ENCODE results near the gene FAM184B. TPM values are rescaled to one million over a fixed set of nuclear protein-coding genes. Genes with fewer than 3 reads are reported as not detected.

The FAM184B gene
- total RNA-seq, 1 experiment from 2014 or later = 0.47 TPM

DNA sequence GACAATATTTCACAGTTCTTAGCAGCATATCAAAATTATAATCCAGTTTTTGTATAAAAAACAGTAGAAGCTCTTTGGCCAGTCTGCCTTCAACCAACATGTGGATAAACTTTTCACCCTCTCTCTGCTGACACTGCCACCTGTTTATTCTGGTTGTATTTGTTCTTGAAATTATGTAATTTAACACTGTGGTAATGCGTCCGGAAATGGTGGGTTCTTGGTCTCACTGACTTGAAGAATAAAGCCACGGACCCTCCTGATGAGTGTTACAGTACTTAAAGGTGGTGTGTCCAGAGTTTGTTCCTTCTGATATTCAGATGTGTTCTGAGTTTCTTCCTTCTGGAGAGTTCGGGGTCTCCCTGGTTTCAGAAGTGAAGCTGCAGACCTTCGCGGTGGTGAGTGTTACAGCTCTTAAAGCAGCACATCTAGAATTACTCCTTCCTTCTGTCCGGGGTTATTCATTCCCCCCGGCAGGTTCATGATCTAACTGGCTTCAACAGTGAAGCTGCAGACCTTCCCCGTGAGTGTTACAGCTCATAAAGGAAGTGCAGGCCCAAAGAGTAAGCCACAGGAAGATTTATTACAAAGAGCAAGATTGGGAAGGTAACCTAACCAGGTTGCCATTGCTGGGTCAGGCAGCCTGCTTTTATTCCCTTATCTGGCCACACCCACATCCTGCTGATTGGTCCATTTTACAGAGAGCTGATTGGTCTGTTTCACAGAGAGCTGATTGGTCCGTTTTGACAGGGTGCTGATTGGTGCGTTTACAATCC lies 15.7 kb downstream of the FAM184B start:
- TF ChIP-seq, protein P1, sequence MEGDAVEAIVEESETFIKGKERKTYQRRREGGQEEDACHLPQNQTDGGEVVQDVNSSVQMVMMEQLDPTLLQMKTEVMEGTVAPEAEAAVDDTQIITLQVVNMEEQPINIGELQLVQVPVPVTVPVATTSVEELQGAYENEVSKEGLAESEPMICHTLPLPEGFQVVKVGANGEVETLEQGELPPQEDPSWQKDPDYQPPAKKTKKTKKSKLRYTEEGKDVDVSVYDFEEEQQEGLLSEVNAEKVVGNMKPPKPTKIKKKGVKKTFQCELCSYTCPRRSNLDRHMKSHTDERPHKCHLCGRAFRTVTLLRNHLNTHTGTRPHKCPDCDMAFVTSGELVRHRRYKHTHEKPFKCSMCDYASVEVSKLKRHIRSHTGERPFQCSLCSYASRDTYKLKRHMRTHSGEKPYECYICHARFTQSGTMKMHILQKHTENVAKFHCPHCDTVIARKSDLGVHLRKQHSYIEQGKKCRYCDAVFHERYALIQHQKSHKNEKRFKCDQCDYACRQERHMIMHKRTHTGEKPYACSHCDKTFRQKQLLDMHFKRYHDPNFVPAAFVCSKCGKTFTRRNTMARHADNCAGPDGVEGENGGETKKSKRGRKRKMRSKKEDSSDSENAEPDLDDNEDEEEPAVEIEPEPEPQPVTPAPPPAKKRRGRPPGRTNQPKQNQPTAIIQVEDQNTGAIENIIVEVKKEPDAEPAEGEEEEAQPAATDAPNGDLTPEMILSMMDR (conservative IDR thresholded peaks at IDR 0.05; ENCODE audit: low read depth, low read length) = no peak
- TF ChIP-seq EZH2phosphoT487 (IDR thresholded peaks at IDR 0.05; ENCODE audit: borderline replicate concordance, low read length) = no peak
- TF ChIP-seq EZH2 (IDR thresholded peaks at IDR 0.05; ENCODE audit: low read length, unreplicated experiment) = no peak
- H3K27me3 ChIP-seq (ENCODE audit: low read length) = no peaks in the 10 kb centered on the region
- POLR2A ChIA-PET (ENCODE audit: unreplicated experiment) = no interaction called here
- intact Hi-C loops (cut with micrococcal nuclease) = no loop called here
- DNase-seq = no peak
- no peak overlapping the region for H2AFZ ChIP-seq (ENCODE audit: low read length)
- H4K20me1 ChIP-seq (ENCODE audit: low read length) = no peaks in the 10 kb centered on the region
- H3K4me1 ChIP-seq (ENCODE audit: insufficient read depth, low read length) = no peaks in the 10 kb centered on the region
- H3K79me2 ChIP-seq (ENCODE audit: low read length) = no peaks in the 10 kb centered on the region
- no peak for ATAC-seq
- no peaks in the 10 kb centered on the region for H3F3A ChIP-seq (ENCODE audit: low read length, unreplicated experiment)
- H3K9ac ChIP-seq (ENCODE audit: low read length) = no peak overlapping the region
- H3K4me2 ChIP-seq (ENCODE audit: low read length) = no peak overlapping the region
- H3K27ac ChIP-seq (ENCODE audit: low read length) = no peak overlapping the region
- CTCF ChIA-PET = no interaction called here
- H3K4me3 ChIP-seq (ENCODE audit: low read length) = no peak overlapping the region
- BruUV-seq (replicated peaks) = no TSS peak
- no peaks in the 10 kb centered on the region for H3K36me3 ChIP-seq (ENCODE audit: low read depth, low read length)
- no peaks in the 10 kb centered on the region for H3K9me2 ChIP-seq (replicated peaks; ENCODE audit: low read length)
- H3K9me3 ChIP-seq (ENCODE audit: low read length) = no peaks in the 10 kb centered on the region

DNA sequence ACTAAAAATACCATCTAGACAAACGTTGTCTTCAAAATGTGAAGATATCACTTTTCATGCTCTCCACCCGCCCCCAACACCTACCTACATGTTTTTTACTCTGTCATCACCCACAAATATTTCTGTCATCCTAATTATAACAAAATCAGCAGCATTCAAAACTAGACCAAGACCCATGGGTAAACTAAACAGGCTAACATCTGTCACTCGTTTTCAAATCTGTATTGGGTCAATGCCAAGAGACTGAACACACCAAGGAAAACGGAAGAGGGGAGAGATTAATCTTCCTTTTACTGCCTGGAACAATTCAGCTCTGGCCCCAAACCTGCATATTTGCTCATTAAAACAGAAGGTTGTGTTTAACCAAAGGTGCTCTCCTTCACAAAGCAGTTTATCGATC lies 17.5 kb downstream of the FAM184B start:
- no peak overlapping the region for H3K9ac ChIP-seq (ENCODE audit: low read length)
- DNase-seq (no peak), ATAC-seq (no peak)
- H3K4me1 ChIP-seq (ENCODE audit: insufficient read depth, low read length) = no peaks in the 10 kb centered on the region
- no peaks in the 10 kb centered on the region for H3K79me2 ChIP-seq (ENCODE audit: low read length)
- intact Hi-C loops (cut with micrococcal nuclease) = no loop called here
- H3K4me2 ChIP-seq (ENCODE audit: low read length) = no peak overlapping the region
- H3F3A ChIP-seq (ENCODE audit: low read length, unreplicated experiment) = no peaks in the 10 kb centered on the region
- H3K9me3 ChIP-seq (ENCODE audit: low read length) = no peaks in the 10 kb centered on the region
- H2AFZ ChIP-seq (ENCODE audit: low read length) = no peak overlapping the region
- H3K36me3 ChIP-seq (ENCODE audit: low read depth, low read length) = no peaks in the 10 kb centered on the region
- H4K20me1 ChIP-seq (ENCODE audit: low read length) = no peaks in the 10 kb centered on the region
- no peaks in the 10 kb centered on the region for H3K9me2 ChIP-seq (replicated peaks; ENCODE audit: low read length)
- POLR2A ChIA-PET (ENCODE audit: unreplicated experiment) = no interaction called here
- H3K27me3 ChIP-seq (ENCODE audit: low read length) = no peaks in the 10 kb centered on the region
- BruUV-seq (replicated peaks) = no TSS peak
- H3K4me3 ChIP-seq (ENCODE audit: low read length) = no peak overlapping the region
- no peak overlapping the region for H3K27ac ChIP-seq (ENCODE audit: low read length)
- CTCF ChIA-PET = no interaction called here
- TF ChIP-seq, protein P1 (conservative IDR thresholded peaks at IDR 0.05; ENCODE audit: low read depth, low read length) = no peak
- TF ChIP-seq EZH2phosphoT487 (IDR thresholded peaks at IDR 0.05; ENCODE audit: borderline replicate concordance, low read length) = no peak
- TF ChIP-seq EZH2 (IDR thresholded peaks at IDR 0.05; ENCODE audit: low read length, unreplicated experiment) = no peak

DNA sequence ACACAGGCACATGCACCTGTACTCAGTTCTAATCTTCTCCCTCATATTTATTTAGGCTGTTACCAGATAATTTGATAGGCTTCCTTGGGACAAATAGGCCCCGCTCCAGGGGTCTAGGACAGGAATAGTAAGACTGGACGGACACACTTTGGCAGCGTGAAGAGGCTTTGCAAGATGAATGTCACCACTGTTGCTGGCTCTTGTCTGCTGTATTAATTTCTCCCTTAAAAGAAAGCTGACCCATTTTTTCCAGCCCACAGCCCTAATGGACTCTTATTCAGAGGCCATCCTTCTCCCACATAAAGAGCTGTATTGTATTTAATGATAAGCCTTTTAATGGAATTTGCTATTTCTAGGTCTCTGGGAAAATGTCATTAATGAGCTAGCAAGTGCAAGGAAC lies 18.0 kb downstream of the FAM184B start:
- no peak overlapping the region for H3K27ac ChIP-seq (ENCODE audit: low read length)
- POLR2A ChIA-PET (ENCODE audit: unreplicated experiment) = no interaction called here
- H3K4me1 ChIP-seq (ENCODE audit: insufficient read depth, low read length) = no peaks in the 10 kb centered on the region
- BruUV-seq (replicated peaks) = no TSS peak
- DNase-seq (no peak), ATAC-seq (no peak)
- H3K9me2 ChIP-seq (replicated peaks; ENCODE audit: low read length) = no peaks in the 10 kb centered on the region
- H3K4me3 ChIP-seq (ENCODE audit: low read length) = no peak overlapping the region
- H3K27me3 ChIP-seq (ENCODE audit: low read length) = no peaks in the 10 kb centered on the region
- no peaks in the 10 kb centered on the region for H3F3A ChIP-seq (ENCODE audit: low read length, unreplicated experiment)
- TF ChIP-seq, protein P1 (conservative IDR thresholded peaks at IDR 0.05; ENCODE audit: low read depth, low read length) = no peak
- H4K20me1 ChIP-seq (ENCODE audit: low read length) = no peaks in the 10 kb centered on the region
- intact Hi-C loops (cut with micrococcal nuclease) = no loop called here
- no peak overlapping the region for H3K4me2 ChIP-seq (ENCODE audit: low read length)
- CTCF ChIA-PET = no interaction called here
- H2AFZ ChIP-seq (ENCODE audit: low read length) = no peak overlapping the region
- no peaks in the 10 kb centered on the region for H3K36me3 ChIP-seq (ENCODE audit: low read depth, low read length)
- H3K79me2 ChIP-seq (ENCODE audit: low read length) = no peaks in the 10 kb centered on the region
- no peak overlapping the region for H3K9ac ChIP-seq (ENCODE audit: low read length)
- H3K9me3 ChIP-seq (ENCODE audit: low read length) = no peaks in the 10 kb centered on the region
